Activated B cell treated with CpG ODN at 0.5 μM for 24 hours (primary cell): ENCODE results near the gene ATG9A. TPM values are rescaled to one million over a fixed set of nuclear protein-coding genes. Genes with fewer than 3 reads are reported as not detected.
"Not testable (repeated sequence)": the region's sequence is repeated elsewhere in the genome, so short reads cannot be mapped to it uniquely, and the experiment has no call there.

Experiments used
- ATAC-seq: fragments of 200-7000 bp; cut with Tn5 transposase; one replicate; pipeline ENCODE4 v1.10.0; 2021; ENCODE audit warnings: low read depth, mild to moderate bottlenecking, moderate library complexity
- CTCF ChIA-PET: fragments of 350-600 bp; sonication (Branson Sonifier 250); formaldehyde crosslinking; loops from one replicate; lab custom pipeline; 2021; ENCODE audit warnings: antibody characterized with exemption; lab: Charles Lee
- POLR2A ChIA-PET: fragments of 350-600 bp; sonication (Branson Sonifier 250); formaldehyde crosslinking; loops from one replicate; lab custom pipeline; 2021; ENCODE audit warnings: antibody characterized with exemption; lab: Charles Lee
- DNase-seq: peaks from one replicate; pipeline ENCODE4 v3.0.0; 2022
- H3K27ac Mint-ChIP-seq: one replicate; pipeline ENCODE4 v1.8.0; 2020; ENCODE audit warnings: mixed read lengths
- H3K27me3 Mint-ChIP-seq: one replicate; pipeline ENCODE4 v1.8.0; 2021; ENCODE audit warnings: mixed read lengths
- H3K36me3 Mint-ChIP-seq: one replicate; pipeline ENCODE4 v1.8.0; 2021; ENCODE audit warnings: low read depth, mixed read lengths
- H3K4me1 Mint-ChIP-seq: one replicate; pipeline ENCODE4 v1.8.0; 2021; ENCODE audit warnings: mixed read lengths
- H3K4me3 Mint-ChIP-seq: one replicate; pipeline ENCODE4 v1.8.0; 2020; ENCODE audit warnings: mild to moderate bottlenecking, mixed read lengths
- H3K9me3 Mint-ChIP-seq: one replicate; pipeline ENCODE4 v1.8.0; 2020; ENCODE audit warnings: mixed read lengths
- intact Hi-C: fragments of 100-400 bp; cut with micrococcal nuclease; formaldehyde crosslinking; loops from one replicate; pipeline ENCODE4 v1.15.1; 2024
- total RNA-seq: library from RNA; stranded (reverse); gene quantifications from 2 replicates; pipeline ENCODE4 v1.2.3, GENCODE V29; 2022
- TF ChIP-seq, protein P1 (sequence below): fragments of 200-600 bp; IDR thresholded peaks from one replicate; pipeline ENCODE4 v1.8.0; 2022; ENCODE audit warnings: antibody characterized with exemption, mild to moderate bottlenecking

ATG9A gene
- total RNA-seq, 1 donor from 2014 or later: 38.3 TPM

DNA sequence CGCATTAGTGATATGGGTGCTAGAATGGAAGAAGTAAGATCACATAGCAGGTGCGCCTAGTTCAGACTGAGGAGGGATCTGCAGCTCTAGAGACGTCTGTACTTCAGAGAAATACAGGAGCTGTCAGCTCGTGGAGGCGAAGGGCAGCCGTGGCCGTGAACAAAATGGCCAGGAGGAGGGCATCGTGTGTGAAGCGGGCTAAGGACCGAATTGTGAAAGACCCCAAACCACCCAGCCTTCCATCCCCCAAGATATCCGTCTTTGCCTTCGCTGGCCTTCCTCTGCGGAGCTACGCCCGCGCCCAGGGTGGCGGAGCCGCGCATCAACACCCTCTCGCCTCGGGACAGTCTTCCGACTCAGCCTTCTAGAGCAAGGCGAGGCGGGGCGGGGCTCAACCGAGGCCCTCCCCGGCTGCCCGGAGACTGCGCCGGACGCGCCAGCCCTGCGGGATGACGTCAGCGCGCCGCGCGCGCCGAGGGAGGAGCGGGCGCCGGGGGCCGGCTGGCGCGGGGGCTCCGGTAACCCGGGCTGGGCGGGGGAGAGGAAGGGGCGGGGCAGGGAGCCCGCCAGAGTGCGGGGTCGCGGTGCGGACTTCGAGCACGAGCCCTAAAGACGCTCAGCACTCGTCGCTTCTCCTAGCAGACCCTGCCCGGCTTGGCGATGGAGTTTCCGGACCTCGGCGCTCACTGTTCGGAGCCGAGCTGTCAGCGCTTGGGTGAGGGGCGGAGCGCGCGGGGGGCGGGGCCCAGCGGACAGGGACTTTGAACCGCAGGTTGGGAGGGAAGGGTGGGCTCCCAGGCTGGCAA, 22.9 kb downstream of the ATG9A start, which contains the start of gene ZFAND2B:
ZFAND2B (plus strand) TSS at position 455 of the 806 bp plus-strand sequence; CDS start at position 661, 206 bp downstream.
- Mint-ChIP-seq H3K4me3 (peak within 1 kb of the TSS; percentile 88), H3K4me1 (peaks cover 25% of the 10 kb centered on the region), H3K36me3 (peaks cover 20% of the 10 kb centered on the region), H3K27ac (peak within 1 kb of the TSS; percentile 95), H3K9me3 (no peaks in the 10 kb centered on the region), H3K27me3 (no peaks in the 10 kb centered on the region)
- CTCF ChIA-PET: interaction anchor here (0.6 to 1.9 kb wide), 7 partner anchors 31 to 188 kb away, joined by 3 to 12 read pairs (median 5); partner anchors contain the start of genes CNPPD1, GLB1L and STK16
- TF ChIP-seq, protein P1, sequence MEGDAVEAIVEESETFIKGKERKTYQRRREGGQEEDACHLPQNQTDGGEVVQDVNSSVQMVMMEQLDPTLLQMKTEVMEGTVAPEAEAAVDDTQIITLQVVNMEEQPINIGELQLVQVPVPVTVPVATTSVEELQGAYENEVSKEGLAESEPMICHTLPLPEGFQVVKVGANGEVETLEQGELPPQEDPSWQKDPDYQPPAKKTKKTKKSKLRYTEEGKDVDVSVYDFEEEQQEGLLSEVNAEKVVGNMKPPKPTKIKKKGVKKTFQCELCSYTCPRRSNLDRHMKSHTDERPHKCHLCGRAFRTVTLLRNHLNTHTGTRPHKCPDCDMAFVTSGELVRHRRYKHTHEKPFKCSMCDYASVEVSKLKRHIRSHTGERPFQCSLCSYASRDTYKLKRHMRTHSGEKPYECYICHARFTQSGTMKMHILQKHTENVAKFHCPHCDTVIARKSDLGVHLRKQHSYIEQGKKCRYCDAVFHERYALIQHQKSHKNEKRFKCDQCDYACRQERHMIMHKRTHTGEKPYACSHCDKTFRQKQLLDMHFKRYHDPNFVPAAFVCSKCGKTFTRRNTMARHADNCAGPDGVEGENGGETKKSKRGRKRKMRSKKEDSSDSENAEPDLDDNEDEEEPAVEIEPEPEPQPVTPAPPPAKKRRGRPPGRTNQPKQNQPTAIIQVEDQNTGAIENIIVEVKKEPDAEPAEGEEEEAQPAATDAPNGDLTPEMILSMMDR: no peak
- DNase-seq: peak; percentile 99
- intact Hi-C loops: loop anchor here (1.0 to 2.0 kb wide), 13 partner anchors 13 to 638 kb away; partner anchors contain the start of genes ANKZF1, ATG9A, CNOT9 and DNAJB2
- POLR2A ChIA-PET: interaction anchor here (0.6 to 5.3 kb wide), 32 partner anchors 9 to 939 kb away, joined by 3 to 98 read pairs (median 5); partner anchors contain the start of genes ABCB6, ANKZF1, ATG9A and BCS1L
- peak; percentile 93 for ATAC-seq

DNA sequence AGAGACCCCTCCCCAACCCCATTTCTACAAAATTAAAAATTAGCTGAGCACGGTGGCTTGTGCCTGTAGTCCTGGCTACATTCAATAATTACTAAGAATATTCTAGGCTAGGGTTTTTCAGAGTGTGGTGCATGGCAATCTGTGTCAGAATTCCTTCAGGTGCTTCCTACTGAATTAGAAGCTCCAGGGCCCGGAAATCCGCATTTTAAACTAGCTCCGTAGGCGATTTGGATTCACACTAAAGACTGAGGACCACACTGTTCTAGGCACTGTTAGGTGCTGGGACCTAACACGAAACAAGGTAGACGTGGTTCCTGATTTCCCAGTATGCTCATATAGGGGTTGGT, 23.5 kb downstream of the ATG9A start:
- TF ChIP-seq, protein P1: no peak
- no peak for DNase-seq
- POLR2A ChIA-PET: interaction anchor here (0.6 to 5.3 kb wide), 25 partner anchors 9 to 938 kb away, joined by 3 to 98 read pairs (median 7); partner anchors contain the start of genes ABCB6, ANKZF1, ATG9A and CNPPD1
- no peaks in the 10 kb centered on the region for H3K27me3 Mint-ChIP-seq
- no peaks in the 10 kb centered on the region for H3K9me3 Mint-ChIP-seq
- H3K36me3 Mint-ChIP-seq: peaks cover 20% of the 10 kb centered on the region
- H3K4me1 Mint-ChIP-seq: peaks cover 20% of the 10 kb centered on the region
- peak overlapping the region; percentile 88 for H3K4me3 Mint-ChIP-seq
- H3K27ac Mint-ChIP-seq: peak overlapping the region; percentile 95
- no peak for ATAC-seq
- intact Hi-C loops: loop anchor here (1.0 to 2.0 kb wide), 13 partner anchors 13 to 637 kb away; partner anchors contain the start of genes ANKZF1, ATG9A, CNOT9 and DNAJB2
- CTCF ChIA-PET: interaction anchor here (0.6 to 1.9 kb wide), 8 partner anchors 31 to 506 kb away, joined by 3 to 12 read pairs (median 5); partner anchors contain the start of genes CNPPD1, GLB1L and STK16

DNA sequence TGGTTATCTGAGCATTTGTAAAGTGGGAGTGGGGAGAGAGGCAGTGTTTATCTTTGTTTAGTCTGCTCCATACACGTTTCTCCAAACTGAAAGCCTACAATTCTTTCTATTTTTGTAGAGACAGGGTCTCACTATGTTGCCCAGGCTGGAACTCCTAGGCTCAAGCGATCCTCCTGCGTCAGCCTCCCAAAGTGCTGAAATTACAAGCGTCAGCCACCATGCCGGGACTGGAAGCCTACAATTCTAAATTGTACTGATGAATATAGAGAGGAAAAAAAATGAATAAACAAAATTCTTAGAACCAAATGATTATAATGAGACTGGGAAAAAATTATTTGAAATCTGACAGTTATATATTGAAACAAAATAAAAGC, 24.3 kb downstream of the ATG9A start:
- Mint-ChIP-seq H3K4me1 (peaks cover 19% of the 10 kb centered on the region), H3K9me3 (no peaks in the 10 kb centered on the region), H3K36me3 (peaks cover 18% of the 10 kb centered on the region), H3K27me3 (no peaks in the 10 kb centered on the region), H3K4me3 (no peak overlapping the region), H3K27ac (peak overlapping the region; percentile 35)
- ChIA-PET POLR2A (interaction anchor here (0.7 to 5.3 kb wide), 5 partner anchors 28 to 494 kb away, joined by 3 to 98 read pairs (median 21); partner anchors contain the start of genes CNPPD1, DNAJB2, RETREG2 and TUBA4A), CTCF (interaction anchor here (1.1 to 1.9 kb wide), 2 partner anchors 30 to 95 kb away, joined by 5 to 12 read pairs; partner anchors contain the start of gene CNPPD1)
- intact Hi-C loops: no loop called here
- ATAC-seq: no peak
- no peak for DNase-seq
- TF ChIP-seq, protein P1: no peak

DNA sequence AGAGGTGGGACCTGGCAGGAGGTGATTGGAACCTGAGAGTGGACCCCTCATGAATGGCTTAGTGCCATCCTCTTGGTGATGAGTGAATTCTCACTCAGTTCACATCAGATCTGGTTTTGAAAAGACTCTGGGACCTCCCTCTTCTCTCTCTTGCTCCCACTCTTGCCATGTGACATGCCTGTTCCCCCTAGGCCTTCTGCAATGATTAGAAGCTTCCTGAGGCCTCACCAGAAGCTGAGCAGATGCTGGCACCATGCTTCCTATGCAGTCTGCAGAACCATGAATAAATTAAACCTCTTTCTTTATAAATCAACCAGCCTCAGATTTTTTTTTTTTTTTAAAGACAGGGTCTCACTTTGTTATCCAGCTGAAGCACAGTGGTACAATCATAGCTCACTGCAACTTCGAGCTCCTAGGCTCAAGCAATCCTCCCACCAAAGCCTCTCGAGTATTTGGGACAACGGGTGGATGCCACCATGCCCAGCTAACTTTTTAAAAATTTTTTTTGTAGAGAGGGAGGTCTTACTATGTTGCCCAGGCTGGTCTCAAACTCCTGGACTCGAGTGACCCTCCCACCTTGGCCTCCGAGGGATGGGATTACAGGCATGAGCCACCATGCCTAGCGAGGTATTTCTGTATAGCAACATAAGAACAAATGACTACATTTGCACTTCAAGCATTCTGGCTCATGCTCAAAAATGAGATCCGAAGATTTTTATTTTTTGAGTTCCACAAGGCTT, 24.8 kb downstream of the ATG9A start:
- TF ChIP-seq, protein P1: no peak
- no peaks in the 10 kb centered on the region for H3K9me3 Mint-ChIP-seq
- intact Hi-C loops: no loop called here
- H3K27ac Mint-ChIP-seq: no peak overlapping the region
- no peak for DNase-seq
- H3K27me3 Mint-ChIP-seq: no peaks in the 10 kb centered on the region
- peaks cover 17% of the 10 kb centered on the region for H3K36me3 Mint-ChIP-seq
- ATAC-seq: no peak
- ChIA-PET POLR2A (interaction anchor here (1.1 kb wide), 1 partner anchor 28 kb away, joined by 4 read pairs; the partner anchor contains the start of gene CNPPD1), CTCF (no interaction called here)
- H3K4me1 Mint-ChIP-seq: peaks cover 19% of the 10 kb centered on the region
- H3K4me3 Mint-ChIP-seq: no peak overlapping the region

DNA sequence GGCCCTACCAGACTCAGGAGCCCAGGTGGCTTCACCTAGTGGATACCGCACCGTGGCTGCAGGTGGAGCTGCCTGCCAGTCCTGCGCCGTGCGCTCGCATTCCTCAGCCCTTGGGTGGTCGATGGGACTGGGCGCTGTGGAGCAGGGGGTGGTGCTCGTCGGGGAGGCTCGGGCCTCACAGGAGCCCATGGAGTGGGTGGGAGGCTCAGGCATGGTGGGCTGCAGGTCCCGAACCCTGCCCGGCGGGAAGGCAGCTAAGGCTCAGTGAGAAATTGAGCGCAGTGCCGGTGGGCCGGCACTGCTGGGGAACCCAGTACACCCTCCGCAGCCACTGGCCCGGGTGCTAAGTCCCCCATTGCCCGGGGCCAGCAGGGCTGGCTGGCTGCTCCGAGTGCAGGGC, 28.1 kb downstream of the ATG9A start:
- H3K9me3 Mint-ChIP-seq, H3K27ac Mint-ChIP-seq, H3K36me3 Mint-ChIP-seq, H3K4me1 Mint-ChIP-seq, CTCF ChIA-PET, ATAC-seq, H3K4me3 Mint-ChIP-seq, H3K27me3 Mint-ChIP-seq, DNase-seq, intact Hi-C loops: not testable (repeated sequence)
- POLR2A ChIA-PET: interaction anchor here (1.2 kb wide), 1 partner anchor 78 kb away, joined by 3 read pairs; the partner anchor contains the start of gene DNAJB2

DNA sequence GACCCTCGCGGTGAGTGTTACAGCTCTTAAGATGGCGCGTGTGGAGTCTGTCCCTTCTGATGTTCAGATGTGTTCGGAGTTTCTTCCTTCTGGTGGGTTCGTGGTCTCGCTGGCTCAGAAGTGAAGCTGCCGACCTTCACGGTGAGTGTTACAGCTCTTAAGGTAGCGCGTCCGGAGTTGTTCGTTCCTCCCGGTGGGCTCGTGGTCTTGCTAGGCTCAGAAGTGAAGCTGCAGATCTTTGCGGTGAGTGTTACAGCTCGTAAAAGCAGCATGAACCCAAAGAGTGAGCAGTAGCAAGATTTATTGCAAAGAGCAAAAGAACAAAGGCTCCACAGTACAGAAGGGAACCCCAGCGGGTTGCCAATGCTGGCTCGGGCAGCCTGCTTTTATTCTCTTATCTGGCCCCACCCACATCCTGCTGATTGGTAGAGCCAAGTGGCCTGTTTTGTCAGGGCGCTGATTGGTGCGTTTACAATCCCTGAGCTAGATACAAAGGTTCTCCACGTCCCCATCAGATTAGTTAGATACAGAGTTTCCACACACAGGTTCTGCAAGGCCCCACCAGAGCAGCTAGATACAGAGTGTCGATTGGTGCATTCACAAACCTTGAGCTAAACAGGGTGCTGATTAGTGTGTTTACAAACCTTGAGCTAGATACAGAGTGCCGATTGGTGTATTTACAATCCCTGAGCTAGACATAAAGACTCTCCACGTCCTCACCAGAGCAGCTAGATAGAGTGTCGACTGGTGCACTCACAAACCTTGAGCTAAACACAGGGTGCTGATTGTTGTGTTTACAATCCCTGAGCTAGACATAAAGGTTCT, 28.7 kb downstream of the ATG9A start:
- POLR2A ChIA-PET: interaction anchor here (1.2 kb wide), 1 partner anchor 78 kb away, joined by 3 read pairs; the partner anchor contains the start of gene DNAJB2
- H3K36me3 Mint-ChIP-seq, CTCF ChIA-PET, H3K9me3 Mint-ChIP-seq, H3K27me3 Mint-ChIP-seq, H3K4me3 Mint-ChIP-seq, DNase-seq, ATAC-seq, intact Hi-C loops, H3K27ac Mint-ChIP-seq, H3K4me1 Mint-ChIP-seq: not testable (repeated sequence)
